ENCODE measurements around the gene ZBTB7C. TPM values are rescaled to one million over a fixed set of nuclear protein-coding genes. Genes with fewer than 3 reads are reported as not detected.

ZBTB7C gene
- total and polyA plus RNA-seq, 2 of the 4 experiments (the other 2 are of a cell fraction), result not detected

DNA sequence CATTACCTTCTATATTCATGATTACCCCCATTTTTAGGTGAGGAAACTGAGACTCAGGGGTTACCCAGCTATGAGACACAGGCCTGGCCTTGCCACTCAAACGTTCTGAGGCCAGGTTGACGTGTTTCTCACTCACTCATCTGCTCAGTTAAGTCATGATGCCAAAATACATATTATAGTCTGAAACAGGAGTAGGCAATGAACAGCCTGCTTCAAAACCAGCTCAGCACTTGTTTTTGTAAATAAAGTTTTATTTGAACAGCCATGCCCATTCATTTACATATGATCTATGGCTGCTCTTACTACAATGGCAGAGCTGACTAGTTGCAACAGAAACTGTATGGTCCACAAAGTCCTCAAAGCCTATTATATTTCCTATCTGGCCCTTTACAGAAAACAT, 404.6 kb downstream of the ZBTB7C start:
- no peaks in the 10 kb centered on the region for H3K9me3 ChIP-seq (ENCODE audit: control insufficient read depth, insufficient read depth, low read length)
- no peak for DNase-seq
- H3K9ac ChIP-seq (ENCODE audit: low read depth, low read length), result no peak overlapping the region
- H3K4me1 ChIP-seq (ENCODE audit: control insufficient read depth, insufficient read depth, low read length), result no peaks in the 10 kb centered on the region
- no CpG with 5 or more reads among the region's 2 CpGs for whole genome bisulfite sequencing, 2 experiments (ENCODE audit: extremely low coverage in 2 of 2, insufficient read length in 1 of 2)
- no peak overlapping the region for H3K4me3 ChIP-seq (ENCODE audit: insufficient read depth, low read depth, low read length)
- H2BK120ac ChIP-seq (ENCODE audit: low read depth, low read length), result no peak overlapping the region
- no peak overlapping the region for H4K91ac ChIP-seq (ENCODE audit: insufficient read depth, low read depth, low read length)
- H3K56ac ChIP-seq (ENCODE audit: extremely low read depth, insufficient read depth, low read length), result no peak overlapping the region
- TF ChIP-seq, protein P1, sequence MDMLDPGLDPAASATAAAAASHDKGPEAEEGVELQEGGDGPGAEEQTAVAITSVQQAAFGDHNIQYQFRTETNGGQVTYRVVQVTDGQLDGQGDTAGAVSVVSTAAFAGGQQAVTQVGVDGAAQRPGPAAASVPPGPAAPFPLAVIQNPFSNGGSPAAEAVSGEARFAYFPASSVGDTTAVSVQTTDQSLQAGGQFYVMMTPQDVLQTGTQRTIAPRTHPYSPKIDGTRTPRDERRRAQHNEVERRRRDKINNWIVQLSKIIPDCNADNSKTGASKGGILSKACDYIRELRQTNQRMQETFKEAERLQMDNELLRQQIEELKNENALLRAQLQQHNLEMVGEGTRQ (IDR thresholded peaks at IDR 0.05; ENCODE audit: low read depth, low read length), result no peak
- TF ChIP-seq POLR2A (IDR thresholded peaks at IDR 0.05; ENCODE audit: low read depth, low read length), result no peak
- TF ChIP-seq RCOR1 (IDR thresholded peaks at IDR 0.05; ENCODE audit: insufficient replicate concordance, low read length), result no peak
- TF ChIP-seq RFX5 (IDR thresholded peaks at IDR 0.05; ENCODE audit: low read depth, low read length), result no peak
- H3K23ac ChIP-seq (ENCODE audit: low read depth, low read length), result no peak overlapping the region
- BruUV-seq (replicated peaks), result no TSS peak
- H3K27me3 ChIP-seq (ENCODE audit: control insufficient read depth, insufficient read depth, low read length), result peaks cover 15% of the 10 kb centered on the region
- H4K5ac ChIP-seq (ENCODE audit: low read depth, low read length), result no peak overlapping the region
- dilution Hi-C loops (cut with HindIII; ENCODE audit: low sequenced_read_pairs, unreplicated experiment) (no loop called here), intact Hi-C loops (cut with micrococcal nuclease) (no loop called here), in situ Hi-C loops (cut with MboI; ENCODE audit: low sequenced_read_pairs) (no loop called here)
- H3K36me3 ChIP-seq (ENCODE audit: control insufficient read depth, insufficient read depth, low read length), result no peaks in the 10 kb centered on the region
- no peak overlapping the region for H2AK9ac ChIP-seq (replicated peaks; ENCODE audit: low read depth, low read length, poor library complexity)
- H3K79me1 ChIP-seq (ENCODE audit: low read depth in 1 of 2, low read length in 2 of 2), result no peaks in the 10 kb centered on the region
- H3K4ac ChIP-seq (ENCODE audit: low read depth, low read length), result no peak overlapping the region
- no peak overlapping the region for H3K14ac ChIP-seq (replicated peaks; ENCODE audit: low read depth, low read length)
- H2BK20ac ChIP-seq (ENCODE audit: low read depth, low read length), result no peak overlapping the region
- no peak overlapping the region for H3K18ac ChIP-seq (ENCODE audit: low read depth, low read length)
- no peak for ATAC-seq (ENCODE audit: low read depth)
- H3K27ac ChIP-seq (ENCODE audit: insufficient read depth, low read length), result no peak overlapping the region
- 0 out of 2 replicates have a peak, but pooled peaks cover 2% of the 10 kb centered on the region for H3K9me1 ChIP-seq (ENCODE audit: insufficient read depth, low read length)
- CTCF ChIA-PET, result no interaction called here
- H4K8ac ChIP-seq (ENCODE audit: low read depth in 2 of 2, low read length in 2 of 2), result no peak overlapping the region
- POLR2A ChIA-PET (ENCODE audit: unreplicated experiment), result no interaction called here
- H3K4me2 ChIP-seq (ENCODE audit: low read depth, low read length), result no peak overlapping the region
- no peaks in the 10 kb centered on the region for H4K20me1 ChIP-seq (ENCODE audit: insufficient read depth, low read length)
- no peak overlapping the region for H2AK5ac ChIP-seq (ENCODE audit: low read depth, low read length)
- no peak overlapping the region for H2BK15ac ChIP-seq (ENCODE audit: low read depth, low read length)
- no peak overlapping the region for H2BK5ac ChIP-seq (ENCODE audit: low read depth, low read length, poor library complexity, severe bottlenecking)
- no peak overlapping the region for H2AFZ ChIP-seq (replicated peaks; ENCODE audit: low read length, poor library complexity)
